ENCODE results near the gene SKAP2.

The SKAP2 gene

DNA sequence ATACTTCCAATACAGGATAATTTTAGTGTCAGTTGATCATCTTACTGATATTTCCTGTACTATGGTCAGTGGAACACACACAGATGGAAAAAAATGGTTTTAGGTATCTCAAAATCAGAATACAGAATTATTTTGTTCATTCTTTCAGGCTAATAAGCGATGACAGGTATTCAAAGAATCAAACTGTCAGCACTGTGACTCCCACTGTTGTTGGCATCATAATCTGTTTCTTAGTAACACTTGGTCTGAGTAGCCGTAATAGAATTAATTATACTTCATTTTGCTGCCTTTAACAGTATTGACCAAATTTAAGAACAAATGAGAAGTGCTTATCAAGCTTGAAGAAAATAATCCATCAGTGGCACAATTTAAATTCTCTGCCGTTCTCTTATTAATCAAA lies 215.0 kb downstream of the SKAP2 start:
- H3K36me3 ChIP-seq (ENCODE audit: control insufficient read depth in 2 of 2, insufficient read depth in 1 of 2, low read length in 2 of 2), result no peaks in the 10 kb centered on the region
- ChIA-PET CTCF (interaction anchor here (0.7 to 0.8 kb wide), 2 partner anchors 149 to 591 kb away, joined by 3 read pairs; no protein-coding TSS in a partner anchor), POLR2A (no interaction called here)
- no peak overlapping the region for H3K27ac ChIP-seq (ENCODE audit: extremely low read depth, low read depth, low read length)
- TF ChIP-seq ZNF239 (tag by site-specific recombination; IDR thresholded peaks at IDR 0.05), result no peak
- TF ChIP-seq, protein P1, sequence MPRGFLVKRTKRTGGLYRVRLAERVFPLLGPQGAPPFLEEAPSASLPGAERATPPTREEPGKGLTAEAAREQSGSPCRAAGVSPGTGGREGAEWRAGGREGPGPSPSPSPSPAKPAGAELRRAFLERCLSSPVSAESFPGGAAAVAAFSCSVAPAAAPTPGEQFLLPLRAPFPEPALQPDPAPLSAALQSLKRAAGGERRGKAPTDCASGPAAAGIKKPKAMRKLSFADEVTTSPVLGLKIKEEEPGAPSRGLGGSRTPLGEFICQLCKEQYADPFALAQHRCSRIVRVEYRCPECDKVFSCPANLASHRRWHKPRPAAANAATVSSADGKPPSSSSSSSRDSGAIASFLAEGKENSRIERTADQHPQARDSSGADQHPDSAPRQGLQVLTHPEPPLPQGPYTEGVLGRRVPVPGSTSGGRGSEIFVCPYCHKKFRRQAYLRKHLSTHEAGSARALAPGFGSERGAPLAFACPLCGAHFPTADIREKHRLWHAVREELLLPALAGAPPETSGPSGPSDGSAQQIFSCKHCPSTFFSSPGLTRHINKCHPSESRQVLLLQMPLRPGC (tag by site-specific recombination; IDR thresholded peaks at IDR 0.05), result no peak
- TF ChIP-seq, protein P2, sequence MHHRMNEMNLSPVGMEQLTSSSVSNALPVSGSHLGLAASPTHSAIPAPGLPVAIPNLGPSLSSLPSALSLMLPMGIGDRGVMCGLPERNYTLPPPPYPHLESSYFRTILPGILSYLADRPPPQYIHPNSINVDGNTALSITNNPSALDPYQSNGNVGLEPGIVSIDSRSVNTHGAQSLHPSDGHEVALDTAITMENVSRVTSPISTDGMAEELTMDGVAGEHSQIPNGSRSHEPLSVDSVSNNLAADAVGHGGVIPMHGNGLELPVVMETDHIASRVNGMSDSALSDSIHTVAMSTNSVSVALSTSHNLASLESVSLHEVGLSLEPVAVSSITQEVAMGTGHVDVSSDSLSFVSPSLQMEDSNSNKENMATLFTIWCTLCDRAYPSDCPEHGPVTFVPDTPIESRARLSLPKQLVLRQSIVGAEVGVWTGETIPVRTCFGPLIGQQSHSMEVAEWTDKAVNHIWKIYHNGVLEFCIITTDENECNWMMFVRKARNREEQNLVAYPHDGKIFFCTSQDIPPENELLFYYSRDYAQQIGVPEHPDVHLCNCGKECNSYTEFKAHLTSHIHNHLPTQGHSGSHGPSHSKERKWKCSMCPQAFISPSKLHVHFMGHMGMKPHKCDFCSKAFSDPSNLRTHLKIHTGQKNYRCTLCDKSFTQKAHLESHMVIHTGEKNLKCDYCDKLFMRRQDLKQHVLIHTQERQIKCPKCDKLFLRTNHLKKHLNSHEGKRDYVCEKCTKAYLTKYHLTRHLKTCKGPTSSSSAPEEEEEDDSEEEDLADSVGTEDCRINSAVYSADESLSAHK (tag by site-specific recombination; IDR thresholded peaks at IDR 0.05), result no peak
- TF ChIP-seq ZNF157 (tag by site-specific recombination; IDR thresholded peaks at IDR 0.05), result no peak
- TF ChIP-seq ZSCAN30 (tag by site-specific recombination; IDR thresholded peaks at IDR 0.05), result no peak
- TF ChIP-seq ZNF169 (tag by site-specific recombination; IDR thresholded peaks at IDR 0.05), result no peak
- TF ChIP-seq ZNF623 (tag by site-specific recombination; IDR thresholded peaks at IDR 0.05), result no peak
- no peak for TF ChIP-seq ZSCAN16 (tag by site-specific recombination; IDR thresholded peaks at IDR 0.05)
- H3K4me3 ChIP-seq (ENCODE audit: low read depth, low read length), result no peak overlapping the region
- H3K4me1 ChIP-seq (ENCODE audit: control insufficient read depth, insufficient read depth, low read length), result peaks cover 22% of the 10 kb centered on the region
- no peaks in the 10 kb centered on the region for H3K9me3 ChIP-seq (ENCODE audit: control insufficient read depth, insufficient read depth, low read depth, low read length)

DNA sequence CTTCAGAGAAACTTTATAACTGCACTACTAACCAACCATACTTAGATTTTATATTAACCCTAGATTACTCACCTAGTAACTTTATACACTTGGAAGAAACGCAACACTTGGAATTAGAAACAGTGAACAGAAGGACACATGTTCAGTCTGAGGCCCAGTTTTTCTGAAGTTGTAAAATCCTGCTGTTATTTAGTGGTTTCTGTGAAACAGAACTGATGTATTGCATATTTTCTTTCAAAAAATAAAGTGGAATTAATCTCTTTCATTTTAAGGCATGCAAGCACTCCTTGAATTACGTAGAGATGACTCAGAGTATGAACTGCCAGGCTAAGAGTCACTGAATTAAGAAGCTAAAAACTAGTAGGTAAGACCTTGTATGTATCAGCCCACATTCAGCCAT lies 215.8 kb downstream of the SKAP2 start:
- TF ChIP-seq, protein P3, sequence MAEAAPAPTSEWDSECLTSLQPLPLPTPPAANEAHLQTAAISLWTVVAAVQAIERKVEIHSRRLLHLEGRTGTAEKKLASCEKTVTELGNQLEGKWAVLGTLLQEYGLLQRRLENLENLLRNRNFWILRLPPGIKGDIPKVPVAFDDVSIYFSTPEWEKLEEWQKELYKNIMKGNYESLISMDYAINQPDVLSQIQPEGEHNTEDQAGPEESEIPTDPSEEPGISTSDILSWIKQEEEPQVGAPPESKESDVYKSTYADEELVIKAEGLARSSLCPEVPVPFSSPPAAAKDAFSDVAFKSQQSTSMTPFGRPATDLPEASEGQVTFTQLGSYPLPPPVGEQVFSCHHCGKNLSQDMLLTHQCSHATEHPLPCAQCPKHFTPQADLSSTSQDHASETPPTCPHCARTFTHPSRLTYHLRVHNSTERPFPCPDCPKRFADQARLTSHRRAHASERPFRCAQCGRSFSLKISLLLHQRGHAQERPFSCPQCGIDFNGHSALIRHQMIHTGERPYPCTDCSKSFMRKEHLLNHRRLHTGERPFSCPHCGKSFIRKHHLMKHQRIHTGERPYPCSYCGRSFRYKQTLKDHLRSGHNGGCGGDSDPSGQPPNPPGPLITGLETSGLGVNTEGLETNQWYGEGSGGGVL (tag by site-specific recombination; IDR thresholded peaks at IDR 0.05), result no peak
- TF ChIP-seq, protein P4, sequence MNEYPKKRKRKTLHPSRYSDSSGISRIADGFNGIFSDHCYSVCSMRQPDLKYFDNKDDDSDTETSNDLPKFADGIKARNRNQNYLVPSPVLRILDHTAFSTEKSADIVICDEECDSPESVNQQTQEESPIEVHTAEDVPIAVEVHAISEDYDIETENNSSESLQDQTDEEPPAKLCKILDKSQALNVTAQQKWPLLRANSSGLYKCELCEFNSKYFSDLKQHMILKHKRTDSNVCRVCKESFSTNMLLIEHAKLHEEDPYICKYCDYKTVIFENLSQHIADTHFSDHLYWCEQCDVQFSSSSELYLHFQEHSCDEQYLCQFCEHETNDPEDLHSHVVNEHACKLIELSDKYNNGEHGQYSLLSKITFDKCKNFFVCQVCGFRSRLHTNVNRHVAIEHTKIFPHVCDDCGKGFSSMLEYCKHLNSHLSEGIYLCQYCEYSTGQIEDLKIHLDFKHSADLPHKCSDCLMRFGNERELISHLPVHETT (tag by site-specific recombination; IDR thresholded peaks at IDR 0.05), result no peak
- TF ChIP-seq, protein P5, sequence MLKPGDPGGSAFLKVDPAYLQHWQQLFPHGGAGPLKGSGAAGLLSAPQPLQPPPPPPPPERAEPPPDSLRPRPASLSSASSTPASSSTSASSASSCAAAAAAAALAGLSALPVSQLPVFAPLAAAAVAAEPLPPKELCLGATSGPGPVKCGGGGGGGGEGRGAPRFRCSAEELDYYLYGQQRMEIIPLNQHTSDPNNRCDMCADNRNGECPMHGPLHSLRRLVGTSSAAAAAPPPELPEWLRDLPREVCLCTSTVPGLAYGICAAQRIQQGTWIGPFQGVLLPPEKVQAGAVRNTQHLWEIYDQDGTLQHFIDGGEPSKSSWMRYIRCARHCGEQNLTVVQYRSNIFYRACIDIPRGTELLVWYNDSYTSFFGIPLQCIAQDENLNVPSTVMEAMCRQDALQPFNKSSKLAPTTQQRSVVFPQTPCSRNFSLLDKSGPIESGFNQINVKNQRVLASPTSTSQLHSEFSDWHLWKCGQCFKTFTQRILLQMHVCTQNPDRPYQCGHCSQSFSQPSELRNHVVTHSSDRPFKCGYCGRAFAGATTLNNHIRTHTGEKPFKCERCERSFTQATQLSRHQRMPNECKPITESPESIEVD (tag by site-specific recombination; IDR thresholded peaks at IDR 0.05), result peak; percentile 50
- no peak for TF ChIP-seq GLI2 (tag by site-specific recombination; IDR thresholded peaks at IDR 0.05; ENCODE audit: borderline replicate concordance, low read depth)
- TF ChIP-seq ZNF324 (tag by site-specific recombination; IDR thresholded peaks at IDR 0.05), result no peak
- TF ChIP-seq, protein P6, sequence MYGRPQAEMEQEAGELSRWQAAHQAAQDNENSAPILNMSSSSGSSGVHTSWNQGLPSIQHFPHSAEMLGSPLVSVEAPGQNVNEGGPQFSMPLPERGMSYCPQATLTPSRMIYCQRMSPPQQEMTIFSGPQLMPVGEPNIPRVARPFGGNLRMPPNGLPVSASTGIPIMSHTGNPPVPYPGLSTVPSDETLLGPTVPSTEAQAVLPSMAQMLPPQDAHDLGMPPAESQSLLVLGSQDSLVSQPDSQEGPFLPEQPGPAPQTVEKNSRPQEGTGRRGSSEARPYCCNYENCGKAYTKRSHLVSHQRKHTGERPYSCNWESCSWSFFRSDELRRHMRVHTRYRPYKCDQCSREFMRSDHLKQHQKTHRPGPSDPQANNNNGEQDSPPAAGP (tag by site-specific recombination; IDR thresholded peaks at IDR 0.05), result no peak
- H3K36me3 ChIP-seq (ENCODE audit: control insufficient read depth in 2 of 2, insufficient read depth in 1 of 2, low read length in 2 of 2), result no peaks in the 10 kb centered on the region
- H3K9me3 ChIP-seq (ENCODE audit: control insufficient read depth, insufficient read depth, low read depth, low read length), result no peaks in the 10 kb centered on the region
- no peak overlapping the region for H3K4me3 ChIP-seq (ENCODE audit: low read depth, low read length)
- CTCF ChIA-PET, result interaction anchor here (0.7 kb wide), 1 partner anchor 148 kb away, joined by 3 read pairs; no protein-coding TSS in a partner anchor
- POLR2A ChIA-PET, result no interaction called here
- H3K27ac ChIP-seq (ENCODE audit: extremely low read depth, low read depth, low read length), result no peak overlapping the region
- H3K4me1 ChIP-seq (ENCODE audit: control insufficient read depth, insufficient read depth, low read length), result peaks cover 14% of the 10 kb centered on the region
